Measurements from ENCODE around the gene GM2A.

DNA sequence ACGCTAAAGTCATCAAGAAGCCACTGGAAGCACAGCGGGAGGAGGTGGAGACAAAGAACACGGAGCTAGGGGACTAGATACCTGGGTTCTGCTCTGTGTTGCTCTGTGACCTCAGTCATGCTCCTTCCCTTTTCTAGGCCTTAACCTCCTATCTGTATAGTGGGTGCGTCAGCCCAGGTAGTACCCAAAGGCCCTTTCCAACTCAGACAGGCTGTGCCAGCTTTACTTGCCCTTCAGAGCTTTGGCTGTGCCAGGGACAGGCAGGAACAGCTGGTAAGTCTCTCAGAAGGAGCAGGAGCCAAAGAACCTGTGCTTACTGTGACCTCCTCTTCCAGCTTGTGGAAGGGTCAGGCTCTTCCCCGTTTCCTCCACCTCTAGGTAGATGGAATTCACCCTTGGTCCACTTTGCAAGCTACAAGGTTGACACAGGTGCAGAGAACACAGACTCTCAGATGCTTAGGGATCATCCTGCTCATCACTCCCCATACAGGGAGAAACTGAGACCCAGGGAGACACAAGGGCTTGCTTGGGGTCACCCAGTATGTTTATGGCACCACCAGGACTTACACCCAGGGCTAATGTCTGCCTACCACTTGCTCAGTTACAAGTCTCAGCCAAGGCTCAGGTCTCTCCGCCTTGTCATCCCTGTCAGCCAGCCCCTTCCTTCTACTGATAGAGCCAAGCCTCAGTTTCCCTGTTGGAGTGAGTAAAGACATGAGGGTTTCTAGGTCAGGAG is 30.8 kb upstream of the GM2A start:
- TF ChIP-seq, protein P1, sequence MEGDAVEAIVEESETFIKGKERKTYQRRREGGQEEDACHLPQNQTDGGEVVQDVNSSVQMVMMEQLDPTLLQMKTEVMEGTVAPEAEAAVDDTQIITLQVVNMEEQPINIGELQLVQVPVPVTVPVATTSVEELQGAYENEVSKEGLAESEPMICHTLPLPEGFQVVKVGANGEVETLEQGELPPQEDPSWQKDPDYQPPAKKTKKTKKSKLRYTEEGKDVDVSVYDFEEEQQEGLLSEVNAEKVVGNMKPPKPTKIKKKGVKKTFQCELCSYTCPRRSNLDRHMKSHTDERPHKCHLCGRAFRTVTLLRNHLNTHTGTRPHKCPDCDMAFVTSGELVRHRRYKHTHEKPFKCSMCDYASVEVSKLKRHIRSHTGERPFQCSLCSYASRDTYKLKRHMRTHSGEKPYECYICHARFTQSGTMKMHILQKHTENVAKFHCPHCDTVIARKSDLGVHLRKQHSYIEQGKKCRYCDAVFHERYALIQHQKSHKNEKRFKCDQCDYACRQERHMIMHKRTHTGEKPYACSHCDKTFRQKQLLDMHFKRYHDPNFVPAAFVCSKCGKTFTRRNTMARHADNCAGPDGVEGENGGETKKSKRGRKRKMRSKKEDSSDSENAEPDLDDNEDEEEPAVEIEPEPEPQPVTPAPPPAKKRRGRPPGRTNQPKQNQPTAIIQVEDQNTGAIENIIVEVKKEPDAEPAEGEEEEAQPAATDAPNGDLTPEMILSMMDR (IDR thresholded peaks at IDR 0.05), result no peak
- TF ChIP-seq POLR2AphosphoS5 (IDR thresholded peaks at IDR 0.05), result no peak
- no peak for TF ChIP-seq POLR2A (IDR thresholded peaks at IDR 0.05)
- no peak for TF ChIP-seq EP300 (IDR thresholded peaks at IDR 0.05)

Measured in upper lobe of left lung (tissue), 4 donors.